ENCODE measurements around the gene PLEKHG5. TPM values are rescaled to one million over a fixed set of nuclear protein-coding genes. Genes with fewer than 3 reads are reported as not detected.

PLEKHG5 gene, protein sequence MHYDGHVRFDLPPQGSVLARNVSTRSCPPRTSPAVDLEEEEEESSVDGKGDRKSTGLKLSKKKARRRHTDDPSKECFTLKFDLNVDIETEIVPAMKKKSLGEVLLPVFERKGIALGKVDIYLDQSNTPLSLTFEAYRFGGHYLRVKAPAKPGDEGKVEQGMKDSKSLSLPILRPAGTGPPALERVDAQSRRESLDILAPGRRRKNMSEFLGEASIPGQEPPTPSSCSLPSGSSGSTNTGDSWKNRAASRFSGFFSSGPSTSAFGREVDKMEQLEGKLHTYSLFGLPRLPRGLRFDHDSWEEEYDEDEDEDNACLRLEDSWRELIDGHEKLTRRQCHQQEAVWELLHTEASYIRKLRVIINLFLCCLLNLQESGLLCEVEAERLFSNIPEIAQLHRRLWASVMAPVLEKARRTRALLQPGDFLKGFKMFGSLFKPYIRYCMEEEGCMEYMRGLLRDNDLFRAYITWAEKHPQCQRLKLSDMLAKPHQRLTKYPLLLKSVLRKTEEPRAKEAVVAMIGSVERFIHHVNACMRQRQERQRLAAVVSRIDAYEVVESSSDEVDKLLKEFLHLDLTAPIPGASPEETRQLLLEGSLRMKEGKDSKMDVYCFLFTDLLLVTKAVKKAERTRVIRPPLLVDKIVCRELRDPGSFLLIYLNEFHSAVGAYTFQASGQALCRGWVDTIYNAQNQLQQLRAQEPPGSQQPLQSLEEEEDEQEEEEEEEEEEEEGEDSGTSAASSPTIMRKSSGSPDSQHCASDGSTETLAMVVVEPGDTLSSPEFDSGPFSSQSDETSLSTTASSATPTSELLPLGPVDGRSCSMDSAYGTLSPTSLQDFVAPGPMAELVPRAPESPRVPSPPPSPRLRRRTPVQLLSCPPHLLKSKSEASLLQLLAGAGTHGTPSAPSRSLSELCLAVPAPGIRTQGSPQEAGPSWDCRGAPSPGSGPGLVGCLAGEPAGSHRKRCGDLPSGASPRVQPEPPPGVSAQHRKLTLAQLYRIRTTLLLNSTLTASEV
- 31.6 and 52.8 TPM in 2 replicates for total RNA-seq

GRCh38 chr1:6491480-6491962, at the start of gene PLEKHG5:
Gene PLEKHG5 (minus strand): TSS chr1:6491667. CDS start chr1:6477571, 14,096 bp downstream.

GRCh38 chr1:6466023-6466422, 25.4 kb downstream of the PLEKHG5 start, which contains the start of gene TNFRSF25:
Gene TNFRSF25 (minus strand): TSS chr1:6466173. CDS start chr1:6466107, 66 bp downstream.

GRCh38 chr1:6424619-6425593, 66.6 kb downstream of the PLEKHG5 start, which contains the start of gene ESPN:
Gene ESPN (plus strand): TSS chr1:6424776. CDS start chr1:6424956, 180 bp downstream.

GRCh38 chr1:6419804-6420453, 71.5 kb downstream of the PLEKHG5 start, which contains the start of gene HES2:
Gene HES2 (minus strand): TSS chr1:6419919. CDS start chr1:6419820, 99 bp downstream.

Other genes starting within 250 kb of the PLEKHG5 start
- gene HES3, start 247.5 kb downstream of the PLEKHG5 start, total RNA-seq = not detected in 2 replicates
- gene GPR153, start 230.6 kb downstream of the PLEKHG5 start, total RNA-seq = 0.65 and 3.1 TPM in 2 replicates
- gene ACOT7, start 97.9 kb downstream of the PLEKHG5 start, total RNA-seq = 33.2 and 42.4 TPM in 2 replicates
- gene HES2, start 71.7 kb downstream of the PLEKHG5 start, total RNA-seq = 5.3 and 18.1 TPM in 2 replicates
- gene ESPN, start 66.9 kb downstream of the PLEKHG5 start, total RNA-seq = 2.0 TPM in 1 of 2 replicates, not detected in the other
- 10.0 and 27.4 TPM in 2 replicates for gene TNFRSF25, start 25.5 kb downstream of the PLEKHG5 start, total RNA-seq
- gene NOL9, start 62.8 kb upstream of the PLEKHG5 start, total RNA-seq = 12.8 and 26.2 TPM in 2 replicates
- gene TAS1R1, start 63.6 kb upstream of the PLEKHG5 start, total RNA-seq = not detected in 2 replicates
- gene ZBTB48, start 88.3 kb upstream of the PLEKHG5 start, total RNA-seq = 9.6 and 15.9 TPM in 2 replicates
- gene KLHL21, start 111.2 kb upstream of the PLEKHG5 start, total RNA-seq = 16.2 and 23.7 TPM in 2 replicates
- 8.3 and 15.7 TPM in 2 replicates for gene PHF13, start 122.1 kb upstream of the PLEKHG5 start, total RNA-seq
- 18.4 and 19.8 TPM in 2 replicates for gene THAP3, start 133.2 kb upstream of the PLEKHG5 start, total RNA-seq
- 30.8 and 73.3 TPM in 2 replicates for gene DNAJC11, start 210.1 kb upstream of the PLEKHG5 start, total RNA-seq

Data from bladder microvascular endothelial cell (primary cell).